Cardiac fibroblast (primary cell): ENCODE measurements around the gene TBC1D8.

Source experiments
- DNase-seq, 2 donors: peaks; one replicate each; pipeline versions ENCODE4 v3.0.0 to v3.0.0-alpha.2; 2010; ENCODE audit warnings: low read depth in 2 of 2
- H3K4me3 ChIP-seq, 2 donors: replicated peaks in 1 of 2; 1 replicate in 1 of 2; 2 replicates in 1 of 2; pipeline ENCODE4 v1.5.1; 2011; ENCODE audit warnings: low read depth in 2 of 2, low read length in 2 of 2, mild to moderate bottlenecking in 2 of 2, moderate library complexity in 1 of 2
- TF ChIP-seq, protein P1 (sequence below): IDR thresholded peaks from one replicate; pipeline ENCODE4 v1.5.1; 2011; ENCODE audit warnings: low read depth, mild to moderate bottlenecking, low read length, inconsistent platforms

TBC1D8 gene

DNA sequence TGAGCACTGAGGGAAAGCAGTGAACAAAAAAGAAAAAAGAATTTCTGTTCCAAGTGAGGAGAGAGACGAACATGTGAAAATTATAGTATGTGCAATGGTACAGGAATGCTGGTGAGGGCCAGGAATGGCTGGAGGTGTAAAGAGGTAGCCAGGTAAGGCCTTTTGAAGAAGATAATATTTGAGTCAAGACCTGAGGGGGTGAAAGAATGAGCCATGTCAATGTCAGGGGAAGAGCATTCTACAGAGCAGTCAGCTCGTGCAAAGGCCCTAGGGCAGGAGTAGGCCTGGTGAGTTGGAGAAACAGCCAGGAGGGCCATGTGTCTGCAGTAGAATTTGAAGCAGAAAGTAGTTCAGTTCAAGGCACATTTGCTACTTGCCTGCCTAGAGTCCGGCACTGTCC lies 161.5 kb downstream of the TBC1D8 start:
- no peak overlapping the region for H3K4me3 ChIP-seq
- TF ChIP-seq, protein P1, sequence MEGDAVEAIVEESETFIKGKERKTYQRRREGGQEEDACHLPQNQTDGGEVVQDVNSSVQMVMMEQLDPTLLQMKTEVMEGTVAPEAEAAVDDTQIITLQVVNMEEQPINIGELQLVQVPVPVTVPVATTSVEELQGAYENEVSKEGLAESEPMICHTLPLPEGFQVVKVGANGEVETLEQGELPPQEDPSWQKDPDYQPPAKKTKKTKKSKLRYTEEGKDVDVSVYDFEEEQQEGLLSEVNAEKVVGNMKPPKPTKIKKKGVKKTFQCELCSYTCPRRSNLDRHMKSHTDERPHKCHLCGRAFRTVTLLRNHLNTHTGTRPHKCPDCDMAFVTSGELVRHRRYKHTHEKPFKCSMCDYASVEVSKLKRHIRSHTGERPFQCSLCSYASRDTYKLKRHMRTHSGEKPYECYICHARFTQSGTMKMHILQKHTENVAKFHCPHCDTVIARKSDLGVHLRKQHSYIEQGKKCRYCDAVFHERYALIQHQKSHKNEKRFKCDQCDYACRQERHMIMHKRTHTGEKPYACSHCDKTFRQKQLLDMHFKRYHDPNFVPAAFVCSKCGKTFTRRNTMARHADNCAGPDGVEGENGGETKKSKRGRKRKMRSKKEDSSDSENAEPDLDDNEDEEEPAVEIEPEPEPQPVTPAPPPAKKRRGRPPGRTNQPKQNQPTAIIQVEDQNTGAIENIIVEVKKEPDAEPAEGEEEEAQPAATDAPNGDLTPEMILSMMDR = no peak
- no peak for DNase-seq

- TF ChIP-seq, protein P1 = no peak
- DNase-seq = peak; percentile 35 to 43
- no peak overlapping the region for H3K4me3 ChIP-seq
Observed at GRCh38 chr2:100988630-100989417, 162.4 kb downstream of the TBC1D8 start.

DNA sequence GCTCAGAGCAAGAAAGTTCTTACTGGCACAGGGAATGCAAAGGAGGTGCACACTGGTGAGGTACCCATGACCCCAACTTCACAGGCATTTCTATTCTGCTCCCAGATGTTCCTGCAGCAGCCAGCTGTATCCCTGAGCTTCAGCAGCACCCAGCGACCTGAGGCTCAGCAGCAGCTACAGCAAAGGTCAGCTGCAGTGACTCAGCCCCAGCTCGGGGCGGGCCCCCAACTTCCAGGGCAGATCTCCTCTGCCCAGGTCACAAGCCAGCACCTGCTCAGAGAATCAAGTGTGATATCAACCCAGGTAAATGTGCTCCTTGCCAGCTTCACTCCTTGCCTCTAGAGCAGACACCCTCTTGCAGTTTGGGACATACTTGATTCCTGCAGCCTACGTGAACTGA lies 163.2 kb downstream of the TBC1D8 start:
- TF ChIP-seq, protein P1 = no peak
- DNase-seq = no peak
- H3K4me3 ChIP-seq = no peak overlapping the region

- no peak overlapping the region for H3K4me3 ChIP-seq
- DNase-seq = no peak
- TF ChIP-seq, protein P1 = no peak
Observed at GRCh38 chr2:100987536-100987935, 163.6 kb downstream of the TBC1D8 start.

- H3K4me3 ChIP-seq = no peak overlapping the region
- no peak for DNase-seq
- TF ChIP-seq, protein P1 = no peak
Observed at GRCh38 chr2:100986157-100986556, 165.0 kb downstream of the TBC1D8 start.

DNA sequence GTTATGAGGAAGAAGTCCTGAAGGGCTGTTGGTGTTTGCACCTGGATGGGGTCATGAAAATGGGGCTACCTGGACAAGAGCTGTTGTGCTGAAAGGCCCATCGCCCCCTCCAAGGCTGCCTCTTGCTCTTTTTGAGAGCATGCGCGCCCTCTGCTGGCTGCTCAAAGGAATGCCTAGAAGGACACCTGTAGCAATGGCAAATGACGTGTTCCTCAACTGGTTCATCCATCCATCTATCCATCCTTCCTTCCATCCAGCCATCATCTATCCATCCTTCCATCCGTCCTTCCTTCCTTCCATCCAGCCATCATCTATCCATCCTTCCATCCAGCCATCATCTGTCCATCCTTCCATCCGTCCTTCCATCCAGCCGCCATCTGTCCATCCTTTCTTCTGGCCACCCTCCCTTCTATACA lies 166.3 kb downstream of the TBC1D8 start:
- H3K4me3 ChIP-seq = no peak overlapping the region
- DNase-seq = peak; percentile 83
- TF ChIP-seq, protein P1 = peak; percentile 87

DNA sequence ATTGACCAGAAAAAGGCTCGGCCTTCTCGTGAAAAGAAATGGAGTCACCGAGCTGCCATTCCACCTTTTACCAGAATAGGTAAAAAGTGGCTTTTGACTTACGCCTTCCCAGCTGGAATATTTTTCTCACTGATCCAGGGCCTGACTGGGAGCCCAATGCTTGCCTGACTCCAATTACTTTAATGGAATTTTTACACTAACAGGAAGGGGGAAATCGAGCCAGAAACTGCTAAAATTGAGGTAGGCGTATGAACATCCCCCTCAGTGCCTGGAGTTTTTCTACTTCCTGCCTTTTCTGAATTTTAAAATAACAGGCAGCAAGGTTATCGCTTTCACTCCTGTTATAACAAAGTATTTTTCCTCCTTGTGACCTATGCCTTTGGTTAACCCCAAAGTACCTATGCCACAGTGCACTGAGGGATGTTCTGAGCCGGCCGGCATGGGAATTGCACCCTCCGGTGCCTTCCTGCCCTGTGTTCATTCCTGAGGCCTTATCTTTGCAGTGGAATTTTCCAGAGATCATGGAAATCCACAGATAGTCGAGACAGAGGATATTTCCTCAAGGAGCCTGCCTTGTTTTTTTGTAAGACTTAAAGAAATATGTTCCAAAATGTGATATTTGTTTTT lies 167.4 kb downstream of the TBC1D8 start:
- no peak overlapping the region for H3K4me3 ChIP-seq
- TF ChIP-seq, protein P1 = no peak
- DNase-seq = no peak
